ENCODE results near the gene CCSER2.
"Not testable (repeated sequence)": the region's sequence is repeated elsewhere in the genome, so short reads cannot be mapped to it uniquely, and the experiment has no call there.

Gene CCSER2

GRCh38 chr10:84497978-84498377, 169.6 kb downstream of the CCSER2 start:
- no peak overlapping the region for H3K4me3 ChIP-seq (replicated peaks; ENCODE audit: low read depth, low read length)
- TF ChIP-seq CTCF (IDR thresholded peaks at IDR 0.05; ENCODE audit: low read depth, low read length, missing control alignments), result no peak
- no peak for DNase-seq (ENCODE audit: extremely low read depth, low read depth)

- not testable (repeated sequence) for DNase-seq (ENCODE audit: extremely low read depth, low read depth)
Measured at GRCh38 chr10:84499039-84499438, 170.7 kb downstream of the CCSER2 start.

GRCh38 chr10:84499846-84500245, 171.5 kb downstream of the CCSER2 start:
- DNase-seq (ENCODE audit: extremely low read depth, low read depth), result no peak
- no peak for TF ChIP-seq CTCF (IDR thresholded peaks at IDR 0.05; ENCODE audit: low read depth, low read length, missing control alignments)
- H3K4me3 ChIP-seq (replicated peaks; ENCODE audit: low read depth, low read length), result no peak overlapping the region

More at GRCh38 chr10:84499039-84499438, 170.7 kb downstream of the CCSER2 start:
- H3K4me3 ChIP-seq (replicated peaks; ENCODE audit: low read depth, low read length), result not testable (repeated sequence)

GRCh38 chr10:84510121-84510520, 181.7 kb downstream of the CCSER2 start:
- TF ChIP-seq CTCF (IDR thresholded peaks at IDR 0.05; ENCODE audit: low read depth, low read length, missing control alignments), result no peak
- no peak for DNase-seq (ENCODE audit: extremely low read depth, low read depth)
- H3K4me3 ChIP-seq (replicated peaks; ENCODE audit: low read depth, low read length), result no peak overlapping the region

- no peak for DNase-seq (ENCODE audit: extremely low read depth, low read depth)
- TF ChIP-seq CTCF (IDR thresholded peaks at IDR 0.05; ENCODE audit: low read depth, low read length, missing control alignments), result no peak
- H3K4me3 ChIP-seq (replicated peaks; ENCODE audit: low read depth, low read length), result no peak overlapping the region
Measured at GRCh38 chr10:84511106-84511505, 182.7 kb downstream of the CCSER2 start.

- H3K4me3 ChIP-seq (replicated peaks; ENCODE audit: low read depth, low read length), result no peak overlapping the region
- TF ChIP-seq CTCF (IDR thresholded peaks at IDR 0.05; ENCODE audit: low read depth, low read length, missing control alignments), result no peak
- DNase-seq (ENCODE audit: extremely low read depth, low read depth), result no peak
Measured at GRCh38 chr10:84511709-84512285, 183.4 kb downstream of the CCSER2 start.

GRCh38 chr10:84517554-84517953, 189.2 kb downstream of the CCSER2 start:
- DNase-seq (ENCODE audit: extremely low read depth, low read depth), result no peak
- no peak overlapping the region for H3K4me3 ChIP-seq (replicated peaks; ENCODE audit: low read depth, low read length)
- TF ChIP-seq CTCF (IDR thresholded peaks at IDR 0.05; ENCODE audit: low read depth, low read length, missing control alignments), result no peak

All from HFF-Myc (cell line).